Activated T-cell treated with anti-CD3 and anti-CD28 coated beads, Interleukin-2, amount 50 U/mL, for 24 hours (primary cell): ENCODE results near the gene IL34.

Experiments used
- DNase-seq: peaks from one replicate; pipeline ENCODE4 v3.0.0-alpha.2; 2020
- H3K27ac Mint-ChIP-seq: 2 replicates; pipeline ENCODE4 v1.8.0; 2020; ENCODE audit warnings: mild to moderate bottlenecking, mixed read lengths
- H3K27me3 Mint-ChIP-seq: 2 replicates; pipeline ENCODE4 v1.8.0; 2020; ENCODE audit warnings: mixed read lengths
- H3K36me3 Mint-ChIP-seq: 2 replicates; pipeline ENCODE4 v1.8.0; 2020; ENCODE audit warnings: low read depth, mixed read lengths
- H3K4me1 Mint-ChIP-seq: 2 replicates; pipeline ENCODE4 v1.8.0; 2020; ENCODE audit warnings: low read depth, mixed read lengths
- H3K4me3 Mint-ChIP-seq: 2 replicates; pipeline ENCODE4 v1.8.0; 2020; ENCODE audit warnings: mild to moderate bottlenecking, moderate library complexity, mixed read lengths
- H3K9me3 Mint-ChIP-seq: 2 replicates; pipeline ENCODE4 v1.8.0; 2020; ENCODE audit warnings: mixed read lengths

IL34 gene

DNA sequence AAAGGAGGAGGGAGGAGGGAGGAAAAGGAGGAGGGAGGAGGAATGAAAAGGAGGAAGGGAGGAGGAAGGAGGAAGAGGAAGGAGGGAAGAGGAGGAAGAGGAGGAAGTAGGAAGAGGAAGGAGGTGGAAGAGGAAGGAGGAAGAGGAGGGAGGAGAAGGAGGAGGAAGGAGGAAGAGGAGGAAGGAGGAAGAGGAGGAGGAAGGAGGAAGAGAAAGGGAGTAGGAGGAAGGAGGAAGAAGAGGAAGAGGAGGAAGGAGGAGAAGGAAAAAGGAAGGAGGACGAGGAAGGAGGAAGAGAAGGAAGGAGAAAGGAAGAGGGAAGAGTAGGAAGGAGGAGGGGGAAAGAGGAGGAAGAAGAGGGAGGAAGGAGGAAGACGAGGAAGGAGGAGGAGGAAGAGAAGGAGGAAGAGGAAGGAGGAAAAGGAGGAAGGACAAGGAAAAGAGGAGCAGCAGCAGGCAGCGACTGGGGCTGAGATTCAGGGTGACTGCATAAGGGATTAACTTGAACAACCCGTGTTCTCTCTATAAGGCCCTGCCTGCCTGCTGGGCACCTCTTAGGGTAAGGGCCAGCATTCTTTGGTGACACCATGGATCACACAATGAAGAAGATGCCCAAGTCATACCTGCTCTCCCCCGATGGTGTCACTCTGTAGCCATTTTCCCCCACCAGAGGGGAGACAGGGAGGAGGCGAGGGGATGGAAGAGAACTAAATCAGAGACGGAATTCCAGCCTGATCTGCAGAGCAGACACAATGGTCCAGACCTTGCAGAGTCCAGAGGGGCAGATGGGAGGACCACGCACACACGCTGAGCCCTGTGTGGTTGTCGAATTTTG lies 1.4 kb upstream of the IL34 start:
- no peaks in the 10 kb centered on the region for H3K27me3 Mint-ChIP-seq
- no peaks in the 10 kb centered on the region for H3K9me3 Mint-ChIP-seq
- no peaks in the 10 kb centered on the region for H3K36me3 Mint-ChIP-seq
- no peak overlapping the region for H3K27ac Mint-ChIP-seq
- no peaks in the 10 kb centered on the region for H3K4me1 Mint-ChIP-seq
- no peak for DNase-seq
- no peak overlapping the region for H3K4me3 Mint-ChIP-seq

DNA sequence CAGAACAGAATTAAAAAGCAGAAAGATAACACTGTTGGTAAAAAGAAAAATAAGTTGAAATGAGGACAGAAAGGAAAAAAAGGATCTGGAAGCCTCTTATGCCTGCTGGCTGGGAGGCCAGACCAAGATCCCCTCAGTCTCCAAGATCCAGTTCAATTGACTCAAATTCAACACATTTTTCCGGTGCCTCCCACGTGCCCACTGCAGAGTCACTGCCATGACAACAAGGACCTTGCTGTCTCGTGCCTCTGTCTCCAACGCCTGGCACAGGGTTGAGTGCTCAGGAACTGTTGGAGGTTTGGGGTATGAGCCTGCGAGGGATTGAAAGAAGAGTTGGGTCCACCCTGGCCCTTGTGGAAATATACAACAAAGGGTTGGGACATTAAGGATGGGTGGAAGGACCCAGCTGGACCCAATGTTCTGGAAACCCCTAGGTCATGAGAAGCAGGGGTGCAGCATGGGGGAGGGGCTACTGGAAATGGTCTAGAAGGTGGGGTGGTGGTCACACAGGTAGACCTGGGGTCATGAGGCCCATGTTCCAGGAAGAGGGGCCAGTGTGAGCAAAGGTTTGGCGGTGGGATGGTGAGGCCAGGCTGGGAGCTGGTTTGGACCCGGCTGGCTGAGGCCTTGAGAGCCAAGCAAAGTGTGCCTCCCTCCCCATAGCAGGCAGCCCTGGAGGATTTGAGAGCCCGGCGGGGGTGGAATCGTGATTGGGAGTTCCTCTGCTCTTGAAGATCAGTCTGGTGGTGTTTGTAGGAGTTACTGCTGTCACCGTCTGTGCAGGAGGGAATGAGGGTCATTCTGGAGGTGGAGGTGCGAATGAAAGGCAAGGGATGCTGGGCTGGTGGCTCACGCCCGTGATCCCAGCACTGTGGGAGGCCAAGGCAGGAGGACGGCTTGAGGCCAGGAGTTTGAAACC lies 1.3 kb downstream of the IL34 start:
- H3K27me3 Mint-ChIP-seq = no peaks in the 10 kb centered on the region
- H3K36me3 Mint-ChIP-seq = no peaks in the 10 kb centered on the region
- no peak overlapping the region for H3K27ac Mint-ChIP-seq
- no peak overlapping the region for H3K4me3 Mint-ChIP-seq
- no peaks in the 10 kb centered on the region for H3K4me1 Mint-ChIP-seq
- H3K9me3 Mint-ChIP-seq = no peaks in the 10 kb centered on the region
- DNase-seq = no peak

DNA sequence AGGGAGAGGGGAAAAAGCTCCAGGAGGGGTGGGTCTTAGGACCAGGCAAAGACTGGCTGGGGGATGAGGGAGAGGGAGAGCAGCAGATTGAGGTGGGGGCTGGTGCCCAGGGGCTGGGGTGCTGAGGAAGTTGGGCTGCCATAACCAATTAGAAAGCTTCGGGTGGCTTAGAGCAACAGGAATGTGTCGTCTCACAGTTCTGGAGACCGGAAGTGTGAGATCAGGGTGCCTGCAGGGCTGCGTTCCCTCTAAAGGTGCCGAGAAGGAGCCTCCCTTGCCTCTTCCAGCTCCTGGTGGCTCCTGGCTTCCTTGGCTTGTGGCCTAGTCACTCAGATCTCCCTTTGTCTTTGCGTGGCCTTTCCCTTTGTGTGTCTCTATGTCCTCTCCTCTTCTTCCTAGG lies 2.2 kb downstream of the IL34 start:
- H3K4me1 Mint-ChIP-seq = peaks cover under 1% of the 10 kb centered on the region
- no peak overlapping the region for H3K27ac Mint-ChIP-seq
- no peak for DNase-seq
- no peaks in the 10 kb centered on the region for H3K9me3 Mint-ChIP-seq
- H3K4me3 Mint-ChIP-seq = no peak overlapping the region
- no peaks in the 10 kb centered on the region for H3K36me3 Mint-ChIP-seq
- H3K27me3 Mint-ChIP-seq = no peaks in the 10 kb centered on the region

DNA sequence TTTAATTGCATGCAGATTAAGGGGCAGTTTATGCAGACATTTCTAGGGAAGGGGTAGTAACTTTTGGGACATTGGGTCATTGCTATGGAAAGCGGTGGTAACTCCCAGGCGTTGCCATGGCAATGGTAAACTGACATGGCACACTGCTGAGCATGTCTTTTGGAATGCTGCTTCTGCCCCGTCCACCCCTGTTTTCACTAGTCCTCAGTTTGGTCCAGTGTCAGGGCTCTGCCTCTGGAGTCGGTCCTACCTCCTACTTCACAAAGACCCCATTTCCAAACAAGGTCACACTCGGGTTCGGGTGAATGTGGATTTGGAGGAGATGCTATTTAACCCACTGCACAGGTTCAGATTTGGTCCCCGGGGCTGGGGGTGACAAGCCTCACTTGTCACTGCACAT lies 2.9 kb downstream of the IL34 start:
- DNase-seq = no peak
- H3K36me3 Mint-ChIP-seq = no peaks in the 10 kb centered on the region
- no peaks in the 10 kb centered on the region for H3K9me3 Mint-ChIP-seq
- peaks cover 5% of the 10 kb centered on the region for H3K4me1 Mint-ChIP-seq
- no peak overlapping the region for H3K4me3 Mint-ChIP-seq
- no peak overlapping the region for H3K27ac Mint-ChIP-seq
- H3K27me3 Mint-ChIP-seq = no peaks in the 10 kb centered on the region

DNA sequence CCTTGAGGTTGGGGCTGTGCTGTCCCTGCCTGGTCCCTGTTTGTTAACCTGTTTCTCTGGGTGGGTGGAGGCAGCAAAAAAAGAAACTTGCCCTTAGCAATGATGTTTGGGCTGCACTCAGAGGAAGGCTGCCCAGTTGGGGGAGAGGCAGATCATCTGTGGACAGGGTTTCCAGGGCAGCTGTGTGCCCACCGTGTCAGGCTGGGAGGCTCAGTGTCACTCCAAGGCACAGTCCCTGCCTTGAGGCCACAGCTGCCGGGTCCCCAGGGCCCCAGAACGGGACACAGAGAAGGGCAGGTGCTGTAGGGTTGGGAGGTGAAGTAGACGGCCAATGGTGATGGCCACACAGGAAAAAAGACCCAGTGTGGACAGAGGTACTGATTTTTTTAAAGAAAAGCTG lies 3.9 kb downstream of the IL34 start:
- DNase-seq = no peak
- Mint-ChIP-seq H3K9me3 (no peaks in the 10 kb centered on the region), H3K4me3 (no peak overlapping the region), H3K27ac (no peak overlapping the region), H3K27me3 (no peaks in the 10 kb centered on the region), H3K36me3 (no peaks in the 10 kb centered on the region), H3K4me1 (peaks cover 5% of the 10 kb centered on the region)

DNA sequence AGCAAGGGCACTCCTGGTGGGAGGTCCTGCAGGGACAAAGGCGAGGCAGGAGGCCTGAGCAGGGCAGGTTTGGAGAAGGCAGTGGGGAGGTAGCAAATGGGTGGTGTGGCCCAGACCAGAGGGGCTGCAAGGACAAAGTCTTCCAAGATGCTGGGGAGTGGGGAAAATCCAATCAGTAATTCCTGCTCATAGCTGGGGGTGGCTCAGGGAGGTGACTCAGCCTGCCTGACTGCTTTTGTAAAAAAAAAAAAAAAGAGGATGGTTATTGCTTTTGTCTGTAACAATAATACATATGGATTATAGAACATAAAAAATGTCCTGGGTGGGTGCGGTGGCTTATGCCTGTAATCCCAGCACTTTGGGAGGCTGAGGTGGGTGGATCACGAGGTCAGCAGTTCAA lies 5.2 kb downstream of the IL34 start:
- Mint-ChIP-seq H3K9me3 (no peaks in the 10 kb centered on the region), H3K36me3 (no peaks in the 10 kb centered on the region), H3K4me3 (no peak overlapping the region), H3K27ac (no peak overlapping the region), H3K27me3 (no peaks in the 10 kb centered on the region), H3K4me1 (peaks cover 5% of the 10 kb centered on the region)
- no peak for DNase-seq

DNA sequence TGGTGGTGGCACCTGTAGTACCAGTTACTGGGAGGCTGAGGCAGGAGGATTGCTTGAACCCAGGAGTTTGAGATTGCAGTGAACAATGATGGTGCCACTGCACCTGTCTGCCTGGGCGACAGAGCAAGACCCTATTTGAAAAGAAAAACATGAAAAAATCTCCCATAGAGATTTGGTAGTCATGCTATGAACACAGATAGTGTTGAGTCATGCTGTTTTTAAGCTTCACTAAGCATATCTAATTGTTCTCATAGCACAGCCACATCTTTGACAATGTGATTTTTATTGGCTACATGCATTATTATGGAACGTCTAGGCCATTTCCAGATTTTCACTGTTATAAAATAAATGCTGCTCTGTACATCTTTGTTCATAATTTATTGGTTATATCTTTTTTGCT lies 6.0 kb downstream of the IL34 start:
- no peak for DNase-seq
- no peaks in the 10 kb centered on the region for H3K36me3 Mint-ChIP-seq
- no peaks in the 10 kb centered on the region for H3K27me3 Mint-ChIP-seq
- peaks cover 5% of the 10 kb centered on the region for H3K4me1 Mint-ChIP-seq
- H3K9me3 Mint-ChIP-seq = no peaks in the 10 kb centered on the region
- H3K27ac Mint-ChIP-seq = no peak overlapping the region
- H3K4me3 Mint-ChIP-seq = no peak overlapping the region

DNA sequence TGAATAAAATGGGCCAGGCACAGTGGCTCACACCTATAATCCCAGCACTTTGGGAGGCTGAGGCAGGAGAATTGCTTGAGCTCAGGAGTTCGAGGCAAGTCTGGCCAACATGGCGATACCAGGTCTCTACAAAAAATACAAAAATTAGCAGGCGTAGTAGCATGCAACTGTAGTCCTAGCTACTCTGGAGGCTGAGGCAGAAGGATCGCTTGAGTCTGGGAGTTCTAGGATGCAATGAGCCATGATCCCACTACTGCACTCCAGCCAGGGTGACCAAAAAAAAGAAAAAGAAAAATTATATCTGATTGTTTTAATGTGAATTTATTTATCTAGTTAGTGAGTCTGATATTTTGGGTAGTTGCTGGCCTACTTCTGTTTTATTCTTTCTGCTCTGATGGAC lies 7.0 kb downstream of the IL34 start:
- Mint-ChIP-seq H3K4me3 (no peak overlapping the region), H3K9me3 (no peaks in the 10 kb centered on the region), H3K27me3 (no peaks in the 10 kb centered on the region), H3K27ac (no peak overlapping the region), H3K36me3 (no peaks in the 10 kb centered on the region), H3K4me1 (peaks cover 5% of the 10 kb centered on the region)
- DNase-seq = no peak

DNA sequence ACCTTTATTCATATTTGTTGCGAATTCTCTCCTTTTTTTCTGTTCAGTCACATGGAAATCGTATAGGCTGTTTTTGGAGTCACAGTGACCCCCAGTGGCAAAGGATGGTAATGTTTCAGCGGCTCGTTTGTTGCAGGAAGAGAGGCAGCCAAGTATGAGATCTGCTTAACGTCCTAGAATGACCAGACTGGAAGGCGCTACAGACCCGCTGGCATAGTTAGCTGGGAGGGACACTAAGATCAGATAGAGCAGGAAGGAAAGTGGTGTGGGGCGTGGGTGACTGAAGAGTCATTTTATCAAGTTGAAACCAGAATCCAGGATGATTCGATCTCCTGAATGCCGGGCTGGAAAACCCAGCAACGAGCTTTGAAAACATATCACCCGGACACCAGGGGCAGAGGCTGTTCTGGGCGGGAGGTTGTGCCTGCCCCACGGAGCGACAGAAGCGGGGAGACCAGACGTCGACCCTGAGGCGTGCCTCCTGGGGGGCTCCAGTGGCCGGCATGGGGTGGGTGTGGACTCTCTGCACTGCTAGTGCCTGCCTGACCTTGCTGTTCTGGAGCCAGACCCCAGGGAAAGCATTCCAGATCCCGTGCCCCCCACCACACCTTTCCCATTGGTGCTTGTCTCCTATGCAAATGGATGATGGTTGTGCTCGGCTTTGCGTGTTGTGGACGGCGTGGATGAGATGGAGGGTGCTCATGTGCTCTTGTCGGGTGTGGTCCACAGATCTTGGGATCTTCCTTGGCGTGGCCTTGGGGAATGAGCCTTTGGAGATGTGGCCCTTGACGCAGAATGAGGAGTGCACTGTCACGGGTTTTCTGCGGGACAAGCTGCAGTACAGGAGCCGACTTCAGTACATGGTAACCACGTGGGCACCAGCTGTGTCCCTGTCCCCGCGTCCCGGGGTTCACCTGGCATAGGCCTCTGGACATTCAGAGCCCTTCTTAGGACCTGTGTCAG lies 7.7 kb downstream of the IL34 start:
- Mint-ChIP-seq H3K4me1 (peaks cover 5% of the 10 kb centered on the region), H3K27ac (no peak overlapping the region), H3K27me3 (no peaks in the 10 kb centered on the region), H3K36me3 (no peaks in the 10 kb centered on the region), H3K4me3 (no peak overlapping the region), H3K9me3 (no peaks in the 10 kb centered on the region)
- DNase-seq = peak; percentile 88

DNA sequence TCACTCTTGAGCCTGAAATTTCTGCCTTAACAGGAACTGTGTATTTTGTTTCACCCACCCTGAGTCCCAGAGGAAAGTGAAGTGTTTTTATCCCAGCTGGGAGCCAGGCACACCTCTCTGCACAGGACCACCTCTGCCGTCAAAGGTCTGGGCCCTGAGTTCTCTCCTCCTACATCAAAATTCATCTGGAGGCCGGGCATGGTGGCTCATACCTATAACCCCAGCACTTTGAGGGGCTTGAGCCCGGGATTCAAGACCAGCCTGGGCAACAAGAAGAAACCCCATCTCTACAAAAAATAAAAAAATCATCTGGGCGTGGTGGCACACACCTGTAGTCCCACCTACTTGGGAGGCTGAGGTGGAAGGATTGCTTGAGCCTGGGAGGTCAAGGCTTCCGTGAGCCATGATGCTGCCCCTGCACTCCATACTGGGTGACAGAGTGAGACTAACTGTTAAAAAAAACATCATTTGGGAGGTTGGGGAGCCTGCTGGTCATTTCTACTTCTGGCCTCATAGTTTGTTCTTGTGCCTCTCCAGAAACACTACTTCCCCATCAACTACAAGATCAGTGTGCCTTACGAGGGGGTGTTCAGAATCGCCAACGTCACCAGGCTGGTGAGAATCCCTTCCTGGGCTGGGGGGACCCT lies 9.8 kb downstream of the IL34 start:
- H3K4me3 Mint-ChIP-seq = no peak overlapping the region
- H3K27ac Mint-ChIP-seq = no peak overlapping the region
- H3K27me3 Mint-ChIP-seq = no peaks in the 10 kb centered on the region
- DNase-seq = no peak
- H3K9me3 Mint-ChIP-seq = no peaks in the 10 kb centered on the region
- H3K36me3 Mint-ChIP-seq = no peaks in the 10 kb centered on the region
- peaks cover 5% of the 10 kb centered on the region for H3K4me1 Mint-ChIP-seq

DNA sequence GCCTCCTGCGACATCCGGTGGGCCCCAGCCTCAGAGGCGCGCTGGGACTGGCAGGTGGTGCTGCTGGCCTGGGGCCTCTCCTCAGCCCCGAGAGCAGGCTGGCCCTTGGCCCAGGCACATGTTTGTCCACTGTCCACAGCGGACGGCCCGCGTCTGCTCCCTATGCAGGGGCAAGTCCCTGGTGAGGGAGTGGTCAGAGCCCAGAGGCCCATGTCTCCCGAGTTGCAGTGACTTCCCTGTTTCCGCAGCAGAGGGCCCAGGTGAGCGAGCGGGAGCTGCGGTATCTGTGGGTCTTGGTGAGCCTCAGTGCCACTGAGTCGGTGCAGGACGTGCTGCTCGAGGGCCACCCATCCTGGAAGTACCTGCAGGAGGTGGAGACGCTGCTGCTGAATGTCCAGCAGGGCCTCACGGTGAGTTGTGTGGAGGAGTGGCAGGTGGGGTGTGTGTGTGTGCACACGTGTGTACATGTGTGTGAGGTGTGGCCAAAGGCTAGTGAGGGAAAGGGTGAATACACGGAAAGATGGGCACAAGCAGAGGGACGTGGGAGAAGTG lies 10.4 kb downstream of the IL34 start:
- Mint-ChIP-seq H3K27me3 (no peaks in the 10 kb centered on the region), H3K27ac (no peak overlapping the region), H3K4me1 (peaks cover 5% of the 10 kb centered on the region), H3K4me3 (no peak overlapping the region), H3K36me3 (no peaks in the 10 kb centered on the region), H3K9me3 (no peaks in the 10 kb centered on the region)
- DNase-seq = no peak

DNA sequence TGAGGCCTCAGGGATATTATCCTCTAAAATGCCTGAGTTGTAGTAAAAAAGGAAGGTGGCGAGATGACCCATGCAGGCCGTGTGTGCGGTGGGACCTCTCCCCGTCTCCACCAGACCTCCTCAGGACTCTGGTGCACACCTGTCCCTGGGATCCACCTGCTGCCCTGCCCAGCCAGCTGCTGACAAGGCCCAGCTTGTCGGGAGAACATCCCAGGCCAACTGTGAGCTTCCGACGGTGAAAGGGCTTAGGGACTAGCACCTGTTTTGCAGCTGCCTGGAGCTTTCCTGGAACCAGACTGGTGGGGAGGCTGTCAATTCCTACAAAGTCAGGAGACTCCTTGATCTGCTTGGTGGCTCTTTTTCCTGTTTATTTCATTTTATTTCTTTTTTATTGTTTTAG lies 11.6 kb downstream of the IL34 start:
- DNase-seq = no peak
- Mint-ChIP-seq H3K36me3 (no peaks in the 10 kb centered on the region), H3K27me3 (no peaks in the 10 kb centered on the region), H3K4me1 (peaks cover 5% of the 10 kb centered on the region), H3K9me3 (no peaks in the 10 kb centered on the region), H3K27ac (no peak overlapping the region), H3K4me3 (no peak overlapping the region)

DNA sequence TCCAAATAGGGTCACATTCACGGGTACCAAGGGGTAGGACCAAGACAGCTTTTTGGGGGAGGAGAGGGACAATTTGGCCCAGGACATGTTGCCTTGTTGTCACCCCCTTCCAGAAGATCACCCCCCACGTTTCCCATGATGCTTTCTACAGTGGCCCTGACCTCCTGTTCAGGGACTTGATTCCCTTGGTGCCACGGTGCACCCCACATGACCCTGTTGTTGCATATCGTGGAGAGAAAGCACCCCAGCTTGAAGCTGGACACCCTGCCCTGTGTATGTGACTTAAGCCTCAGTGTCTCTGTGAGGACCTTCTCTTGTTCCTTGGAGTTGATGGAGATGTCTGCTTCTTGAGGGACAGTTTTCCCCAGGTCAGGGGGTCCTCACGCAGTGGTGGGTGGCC lies 12.6 kb downstream of the IL34 start:
- Mint-ChIP-seq H3K9me3 (no peaks in the 10 kb centered on the region), H3K4me1 (peaks cover 2% of the 10 kb centered on the region), H3K36me3 (no peaks in the 10 kb centered on the region), H3K27ac (no peak overlapping the region), H3K27me3 (no peaks in the 10 kb centered on the region), H3K4me3 (no peak overlapping the region)
- no peak for DNase-seq

DNA sequence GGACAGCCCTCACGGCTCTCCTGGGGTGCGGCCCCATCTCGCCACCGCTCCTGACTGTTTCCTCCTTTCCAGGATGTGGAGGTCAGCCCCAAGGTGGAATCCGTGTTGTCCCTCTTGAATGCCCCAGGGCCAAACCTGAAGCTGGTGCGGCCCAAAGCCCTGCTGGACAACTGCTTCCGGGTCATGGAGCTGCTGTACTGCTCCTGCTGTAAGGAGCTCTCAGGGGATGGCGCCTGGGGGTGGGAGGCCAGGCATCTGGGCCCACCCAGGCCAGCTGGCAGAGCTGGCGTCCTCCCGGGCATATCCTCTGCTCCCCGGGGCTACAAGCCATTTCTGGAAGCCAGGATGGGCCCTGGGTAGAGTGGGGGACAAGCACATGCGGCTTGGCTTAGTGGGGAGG lies 13.2 kb downstream of the IL34 start:
- Mint-ChIP-seq H3K36me3 (no peaks in the 10 kb centered on the region), H3K4me3 (no peak overlapping the region), H3K4me1 (no peaks in the 10 kb centered on the region), H3K27me3 (no peaks in the 10 kb centered on the region), H3K27ac (no peak overlapping the region), H3K9me3 (no peaks in the 10 kb centered on the region)
- no peak for DNase-seq
